ENCODE results near the gene PDSS2. TPM values are rescaled to one million over a fixed set of nuclear protein-coding genes. Genes with fewer than 3 reads are reported as not detected.

Gene PDSS2
- polyA plus RNA-seq, 1 experiment, result 11.6 TPM

DNA sequence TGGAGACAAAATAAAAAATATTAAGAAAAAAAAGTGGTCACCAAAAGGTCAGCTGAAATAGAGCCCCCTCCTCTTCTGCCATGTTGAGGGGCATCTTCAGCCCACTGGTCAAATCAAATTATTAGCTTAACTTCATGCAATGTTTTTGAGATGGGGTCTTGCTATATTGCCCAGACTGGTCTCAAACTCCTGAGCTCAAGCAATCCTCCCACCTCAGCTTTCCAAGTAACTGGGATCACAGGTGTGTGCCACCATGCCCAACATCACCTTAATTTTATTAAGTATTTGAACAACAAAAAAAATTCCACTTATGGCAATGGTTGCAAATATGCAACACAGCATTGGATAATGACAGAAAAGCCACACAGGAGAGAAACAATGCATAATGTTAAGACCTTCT, 244.7 kb downstream of the PDSS2 start:
- H3K36me3 ChIP-seq (ENCODE audit: control insufficient read depth, insufficient read depth, low read length), result no peaks in the 10 kb centered on the region
- no peak for TF ChIP-seq CTCF (IDR thresholded peaks at IDR 0.05; ENCODE audit: insufficient read depth, low read depth, low read length)
- no peaks in the 10 kb centered on the region for H3K27me3 ChIP-seq (ENCODE audit: control insufficient read depth, insufficient read depth, low read length)
- ChIA-PET POLR2A (no interaction called here), CTCF (interaction anchor here (0.6 kb wide), 1 partner anchor 15 kb away, joined by 3 read pairs; no protein-coding TSS in a partner anchor)
- no peak for DNase-seq (ENCODE audit: low read depth)
- H3K4me3 ChIP-seq (ENCODE audit: low read depth, low read length), result no peak overlapping the region

DNA sequence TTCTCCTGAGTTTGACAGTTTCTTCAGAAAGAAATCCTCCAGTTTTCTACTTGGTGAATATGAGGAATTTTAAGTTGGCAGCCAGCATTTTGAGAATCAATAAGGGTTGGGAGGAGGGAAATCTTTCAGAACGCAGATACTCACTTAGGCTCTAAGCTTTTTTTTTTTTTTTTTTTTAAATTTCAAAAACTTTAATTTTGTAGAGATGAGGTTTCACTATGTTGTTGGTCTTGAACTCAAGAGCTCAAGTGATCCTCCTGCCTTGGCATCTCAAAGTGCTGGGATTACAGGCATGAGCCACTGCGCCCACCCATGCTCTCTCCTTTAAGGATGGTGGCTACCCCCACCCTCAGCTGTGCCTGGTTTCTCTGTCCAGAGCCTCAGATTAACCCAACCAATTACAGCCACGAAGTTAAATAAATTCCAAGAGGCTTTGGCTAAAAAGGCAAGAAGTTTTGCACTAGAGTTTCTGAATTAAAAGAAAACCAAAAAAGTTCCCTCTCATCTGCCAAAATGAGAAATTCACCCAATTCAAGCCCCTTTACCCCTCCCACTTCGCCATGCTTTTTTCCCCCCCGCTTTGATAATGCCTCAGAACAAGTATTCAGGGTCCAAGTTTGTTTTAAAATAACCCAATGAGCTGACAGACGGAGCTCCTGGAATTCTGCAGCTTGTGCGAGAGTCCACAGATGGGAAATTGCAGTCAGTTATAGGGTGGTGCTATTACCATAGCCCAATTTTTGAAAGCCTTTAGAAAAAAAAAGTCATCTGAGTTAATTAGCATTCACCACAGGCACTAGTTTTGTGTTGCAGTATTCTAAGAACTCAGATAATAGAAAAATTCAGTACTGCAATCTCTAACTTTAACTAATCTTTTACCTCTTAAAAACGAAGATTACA, 249.7 kb downstream of the PDSS2 start:
- ChIA-PET CTCF (interaction anchor here (0.8 kb wide), 1 partner anchor 13 kb away, joined by 3 read pairs; no protein-coding TSS in a partner anchor), POLR2A (no interaction called here)
- DNase-seq (ENCODE audit: low read depth), result no peak
- Histone ChIP-seq H3K27me3 (ENCODE audit: control insufficient read depth, insufficient read depth, low read length) (no peaks in the 10 kb centered on the region), H3K36me3 (ENCODE audit: control insufficient read depth, insufficient read depth, low read length) (no peaks in the 10 kb centered on the region), H3K4me3 (ENCODE audit: low read depth, low read length) (no peak overlapping the region)
- TF ChIP-seq CTCF (IDR thresholded peaks at IDR 0.05; ENCODE audit: insufficient read depth, low read depth, low read length), result no peak

- H3K27me3 ChIP-seq (ENCODE audit: control insufficient read depth, insufficient read depth, low read length), result no peaks in the 10 kb centered on the region
- no peak overlapping the region for H3K4me3 ChIP-seq (ENCODE audit: low read depth, low read length)
- ChIA-PET CTCF (interaction anchor here (0.6 kb wide), 1 partner anchor 27 kb away, joined by 3 read pairs; no protein-coding TSS in a partner anchor), POLR2A (no interaction called here)
- no peak for DNase-seq (ENCODE audit: low read depth)
- TF ChIP-seq CTCF (IDR thresholded peaks at IDR 0.05; ENCODE audit: insufficient read depth, low read depth, low read length), result no peak
- no peaks in the 10 kb centered on the region for H3K36me3 ChIP-seq (ENCODE audit: control insufficient read depth, insufficient read depth, low read length)
Measured at GRCh38 chr6:107207251-107207873, 252.0 kb downstream of the PDSS2 start.

DNA sequence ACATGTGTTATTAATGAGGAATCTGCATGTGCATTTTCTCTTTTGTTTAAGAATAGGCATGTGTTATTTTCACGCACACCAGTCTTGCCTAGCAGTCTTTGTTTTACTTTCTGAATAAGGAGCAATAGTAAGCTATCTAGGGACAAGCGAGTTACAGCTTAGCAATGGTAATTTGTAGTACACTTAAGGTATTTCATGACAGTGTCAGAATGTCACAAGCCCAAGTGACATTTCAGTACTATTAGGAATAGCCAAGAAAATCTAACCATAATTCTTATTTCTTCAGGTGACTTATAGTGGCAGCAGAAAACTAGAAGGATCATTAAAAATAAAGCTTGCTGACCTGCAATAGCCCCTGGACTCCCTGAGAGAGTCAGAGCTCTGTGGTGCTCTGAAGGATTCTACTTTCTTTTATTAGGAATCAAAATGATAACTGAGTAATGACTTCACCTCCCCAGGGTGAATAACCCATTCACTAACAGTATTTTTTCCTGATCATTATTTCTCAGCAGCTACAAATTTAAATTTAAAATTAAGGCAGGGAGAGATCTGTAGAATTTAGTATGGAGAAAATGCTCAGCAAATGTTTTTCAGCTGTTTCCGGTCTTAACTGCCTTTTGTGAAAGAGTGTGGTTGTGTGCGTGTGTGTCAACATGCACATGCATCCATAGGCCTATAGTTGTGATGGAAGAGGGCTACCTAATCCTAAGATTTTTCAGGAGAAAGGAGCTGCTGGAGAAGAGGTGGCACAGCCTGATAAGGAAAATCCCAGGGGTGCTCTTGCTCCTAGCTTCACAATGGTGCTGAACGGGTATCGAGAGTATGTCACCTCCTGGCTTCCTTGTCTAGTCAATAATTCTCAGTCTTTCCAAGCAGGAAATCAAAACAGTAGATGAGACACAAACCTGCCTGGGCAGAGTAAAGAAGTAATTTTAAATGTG, 254.0 kb downstream of the PDSS2 start:
- TF ChIP-seq CTCF (IDR thresholded peaks at IDR 0.05; ENCODE audit: insufficient read depth, low read depth, low read length), result no peak
- Histone ChIP-seq H3K4me3 (ENCODE audit: low read depth, low read length) (no peak overlapping the region), H3K27me3 (ENCODE audit: control insufficient read depth, insufficient read depth, low read length) (no peaks in the 10 kb centered on the region), H3K36me3 (ENCODE audit: control insufficient read depth, insufficient read depth, low read length) (no peaks in the 10 kb centered on the region)
- ChIA-PET POLR2A (no interaction called here), CTCF (no interaction called here)
- no peak for DNase-seq (ENCODE audit: low read depth)

All from BJ (cell line).